Measurements from ENCODE around the gene YAP1. TPM values are rescaled to one million over a fixed set of nuclear protein-coding genes. Genes with fewer than 3 reads are reported as not detected.

The YAP1 gene
- total RNA-seq, 1 donor from 2014 or later, result 306 TPM

DNA sequence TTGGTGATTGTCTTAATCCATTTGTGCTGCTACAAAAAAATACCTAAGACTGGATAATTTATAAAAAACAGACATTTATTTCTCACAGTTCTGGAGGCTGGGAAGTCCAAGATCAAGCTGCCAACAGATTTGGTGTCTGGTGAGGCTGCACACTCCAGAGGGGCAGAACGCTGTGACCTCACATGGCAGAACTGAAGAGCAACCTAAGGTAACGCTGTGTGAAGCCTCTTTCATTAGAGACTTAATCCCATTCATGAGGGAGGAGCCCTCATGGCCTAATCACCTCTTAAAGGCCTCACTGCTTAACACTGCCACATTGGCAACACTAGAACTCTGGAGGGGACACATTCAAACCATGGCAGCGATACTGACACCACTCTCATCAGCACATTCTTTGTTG lies 164.4 kb downstream of the YAP1 start:
- DNase-seq (ENCODE audit: low spot score), result no peak

DNA sequence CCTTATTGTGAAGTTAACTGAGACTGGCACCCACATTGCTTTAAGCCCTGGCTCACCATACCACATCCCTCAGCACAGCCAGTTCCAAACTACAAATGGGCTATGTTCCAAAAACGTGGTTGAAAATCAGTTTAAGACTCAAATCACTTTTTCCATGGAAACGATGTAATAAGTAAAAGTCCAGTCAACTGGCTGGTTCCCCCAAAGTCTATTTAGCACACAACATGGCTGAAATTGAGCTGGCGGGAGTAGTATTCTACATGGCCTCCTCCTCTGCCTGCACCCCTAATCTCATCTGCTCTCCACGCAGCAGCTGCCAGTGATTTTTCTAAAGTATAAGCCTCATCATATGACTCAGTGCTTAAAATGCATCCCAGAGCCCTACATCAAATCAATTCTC lies 166.1 kb downstream of the YAP1 start:
- no peak for DNase-seq (ENCODE audit: low spot score)

DNA sequence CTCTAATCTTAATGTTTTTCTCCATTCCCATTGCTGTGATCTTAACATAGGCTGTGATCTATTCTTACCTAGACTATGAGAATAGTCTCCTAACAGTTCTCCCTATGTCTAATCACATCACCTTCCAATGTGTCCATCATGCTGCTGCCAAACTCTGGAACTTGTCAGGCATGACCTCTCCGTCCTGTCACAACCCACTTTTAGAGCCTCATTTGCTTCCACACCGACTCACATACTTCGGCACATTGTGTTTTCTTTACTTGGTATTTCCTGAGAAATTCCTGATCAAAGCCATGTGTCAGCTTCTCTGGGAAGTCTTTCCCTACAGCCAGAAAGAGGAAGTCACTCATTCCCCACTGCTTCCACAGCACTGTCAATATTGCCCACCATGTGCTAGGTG lies 166.5 kb downstream of the YAP1 start:
- DNase-seq (ENCODE audit: low spot score), result no peak

GRCh38 chr11:102279641-102280170 lies 169.5 kb downstream of the YAP1 start:
- peak; percentile 84 for DNase-seq (ENCODE audit: low spot score)

DNA sequence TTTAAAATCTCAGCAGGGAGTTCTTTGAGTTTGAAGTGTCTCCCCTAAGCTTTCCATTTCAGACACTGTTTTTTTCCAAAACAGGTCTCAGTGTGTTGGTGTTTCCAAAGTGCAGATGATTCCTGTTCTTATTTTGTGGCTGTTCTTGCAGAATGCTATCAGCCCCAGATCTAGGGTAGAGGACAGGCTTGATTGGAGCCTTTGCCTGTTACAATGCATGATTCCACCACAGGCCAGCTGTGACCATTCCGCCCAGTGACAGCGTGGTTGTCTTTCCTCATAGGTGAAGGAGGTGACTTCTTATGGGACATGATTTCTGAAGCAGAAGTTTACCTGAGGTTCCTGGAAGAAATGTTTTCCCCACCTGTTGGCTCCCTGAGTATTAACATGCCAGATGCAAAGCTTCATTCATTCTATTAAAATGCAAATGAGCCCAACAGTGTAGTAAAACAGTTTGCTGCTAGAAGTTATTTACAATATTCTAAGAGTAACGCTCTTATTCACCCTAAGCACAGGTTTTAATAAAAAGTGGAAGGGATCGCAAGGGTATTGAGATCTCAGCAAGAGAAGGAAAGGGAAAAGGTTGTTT lies 170.1 kb downstream of the YAP1 start:
- DNase-seq (ENCODE audit: low spot score), result no peak

Other genes starting within 250 kb of the YAP1 start
- gene CEP126, start 195.4 kb upstream of the YAP1 start, total RNA-seq (ENCODE audit: insufficient read depth, low replicate concordance), result 6.5 TPM
- gene ANGPTL5, start 193.9 kb upstream of the YAP1 start, total RNA-seq (ENCODE audit: insufficient read depth, low replicate concordance), result 1.9 TPM
- gene CFAP300, start 63.0 kb upstream of the YAP1 start, total RNA-seq (ENCODE audit: insufficient read depth, low replicate concordance), result 21.7 TPM
- gene BIRC3, start 207.0 kb downstream of the YAP1 start, total RNA-seq (ENCODE audit: insufficient read depth, low replicate concordance), result 3.9 TPM
- gene BIRC2, start 236.8 kb downstream of the YAP1 start, total RNA-seq (ENCODE audit: insufficient read depth, low replicate concordance), result 80.4 TPM